Measurements from ENCODE around the gene IL1RAP. TPM values are rescaled to one million over a fixed set of nuclear protein-coding genes. Genes with fewer than 3 reads are reported as not detected.
"Not testable (repeated sequence)": the region's sequence is repeated elsewhere in the genome, so short reads cannot be mapped to it uniquely, and the experiment has no call there.

IL1RAP gene, protein sequence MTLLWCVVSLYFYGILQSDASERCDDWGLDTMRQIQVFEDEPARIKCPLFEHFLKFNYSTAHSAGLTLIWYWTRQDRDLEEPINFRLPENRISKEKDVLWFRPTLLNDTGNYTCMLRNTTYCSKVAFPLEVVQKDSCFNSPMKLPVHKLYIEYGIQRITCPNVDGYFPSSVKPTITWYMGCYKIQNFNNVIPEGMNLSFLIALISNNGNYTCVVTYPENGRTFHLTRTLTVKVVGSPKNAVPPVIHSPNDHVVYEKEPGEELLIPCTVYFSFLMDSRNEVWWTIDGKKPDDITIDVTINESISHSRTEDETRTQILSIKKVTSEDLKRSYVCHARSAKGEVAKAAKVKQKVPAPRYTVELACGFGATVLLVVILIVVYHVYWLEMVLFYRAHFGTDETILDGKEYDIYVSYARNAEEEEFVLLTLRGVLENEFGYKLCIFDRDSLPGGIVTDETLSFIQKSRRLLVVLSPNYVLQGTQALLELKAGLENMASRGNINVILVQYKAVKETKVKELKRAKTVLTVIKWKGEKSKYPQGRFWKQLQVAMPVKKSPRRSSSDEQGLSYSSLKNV
- polyA plus RNA-seq (2013, experiment 1 of 2; ENCODE audit: insufficient read length): 5.0 TPM
- polyA plus RNA-seq (2013, experiment 2 of 2; ENCODE audit: insufficient read length): 4.4 TPM

DNA sequence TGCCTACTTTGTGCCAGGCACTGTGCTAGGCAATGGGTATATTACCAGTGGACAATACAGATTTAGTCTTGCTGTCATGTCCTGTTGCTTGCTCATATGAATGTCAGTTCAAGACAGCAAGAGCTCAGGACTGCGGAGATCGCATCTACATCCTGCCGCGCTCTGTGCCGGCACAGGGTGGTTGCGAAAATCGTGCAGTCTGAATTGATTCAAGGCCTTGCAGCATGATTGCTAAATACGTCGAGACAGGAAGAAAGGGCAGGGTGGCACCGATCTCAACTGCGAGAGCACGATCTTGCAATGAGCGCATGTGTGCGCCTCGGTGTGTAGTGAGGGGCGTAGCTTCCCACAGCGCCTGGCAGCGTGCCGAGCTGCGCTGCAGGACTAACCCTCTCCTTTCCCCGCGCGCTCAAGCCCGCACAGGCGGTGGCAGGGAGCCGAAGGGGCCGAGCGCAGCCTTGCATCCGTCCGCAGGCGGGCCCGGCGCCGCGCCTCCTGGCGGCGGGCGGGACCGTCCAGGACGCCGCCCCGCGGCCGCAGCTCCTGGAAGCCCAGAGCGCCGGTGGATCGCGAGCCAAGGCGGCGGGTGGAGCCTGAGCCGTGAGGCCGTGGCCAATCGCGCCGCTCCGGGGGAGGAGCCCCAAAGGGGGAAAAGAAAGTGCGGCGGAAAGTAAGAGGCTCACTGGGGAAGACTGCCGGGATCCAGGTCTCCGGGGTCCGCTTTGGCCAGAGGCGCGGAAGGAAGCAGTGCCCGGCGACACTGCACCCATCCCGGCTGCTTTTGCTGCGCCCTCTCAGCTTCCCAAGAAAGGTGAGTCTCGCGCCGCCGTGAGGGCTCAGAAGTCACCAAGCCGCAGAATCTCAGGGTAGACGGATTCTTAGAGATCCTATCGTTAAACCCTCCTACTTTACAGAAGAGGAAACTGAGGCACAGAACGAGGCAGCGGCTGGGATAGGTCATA is at the start of gene IL1RAP:
IL1RAP (plus strand) TSS at position 677 of the 962 bp plus-strand sequence. CDS start 50,205 bp downstream, outside the sequence.
- peak; percentile 91 for DNase-seq

DNA sequence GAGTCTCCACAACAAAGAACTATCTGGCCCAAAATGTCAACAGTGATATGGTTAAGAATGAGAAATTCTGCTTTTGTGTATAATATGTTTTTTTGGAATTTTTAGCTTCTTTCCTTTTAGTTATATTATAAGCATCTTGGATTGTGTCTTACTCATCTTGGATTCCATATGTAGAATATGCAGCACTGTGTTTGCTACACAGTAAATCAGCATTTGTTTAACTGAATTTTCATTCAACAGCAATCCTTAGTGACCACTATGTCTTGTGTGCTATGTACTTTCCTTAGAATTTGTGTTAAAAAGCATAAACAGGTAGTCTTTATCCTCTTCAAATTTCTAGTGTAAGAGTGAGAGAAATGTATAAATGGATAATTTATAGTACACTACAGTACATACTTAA is 46.0 kb upstream of the IL1RAP start:
- no peak for DNase-seq

DNA sequence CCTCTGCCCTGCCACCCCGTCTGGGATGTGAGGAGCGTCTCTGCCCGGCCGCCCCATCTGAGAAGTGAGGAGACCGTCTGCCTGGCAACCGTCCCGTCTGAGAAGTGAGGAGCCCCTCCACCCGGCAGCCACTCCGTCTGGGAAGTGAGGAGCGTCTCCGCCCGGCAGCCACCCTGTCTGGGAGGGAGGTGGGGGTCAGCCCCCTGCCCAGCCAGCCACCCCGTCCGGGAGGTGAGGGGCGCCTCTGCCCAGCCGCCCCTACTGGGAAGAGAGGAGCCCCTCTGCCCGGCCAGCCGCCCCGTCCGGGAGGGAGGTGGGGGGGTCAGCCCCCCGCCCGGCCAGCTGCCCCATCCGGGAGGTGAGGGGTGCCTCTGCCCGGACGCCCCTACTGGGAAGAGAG is 40.6 kb upstream of the IL1RAP start:
- DNase-seq: not testable (repeated sequence)

DNA sequence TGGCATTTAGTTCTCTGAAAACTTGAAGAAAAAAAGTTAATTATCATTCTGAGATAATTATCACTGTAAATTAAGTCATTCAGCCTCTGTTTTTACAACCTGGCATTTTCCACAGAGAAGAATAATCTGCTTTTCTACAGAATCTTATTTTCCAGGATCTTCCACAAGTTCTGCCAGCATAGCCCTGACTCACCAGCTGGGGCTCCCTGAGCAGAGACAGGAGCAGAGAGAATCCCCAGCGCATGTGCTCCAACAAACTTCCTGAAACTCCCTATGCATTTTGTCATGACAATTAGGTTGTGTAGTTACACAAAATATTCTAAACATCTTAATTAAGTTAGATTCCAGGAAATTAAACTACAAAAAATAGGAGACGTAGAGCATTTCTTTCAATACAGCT is 32.1 kb upstream of the IL1RAP start:
- no peak for DNase-seq

DNA sequence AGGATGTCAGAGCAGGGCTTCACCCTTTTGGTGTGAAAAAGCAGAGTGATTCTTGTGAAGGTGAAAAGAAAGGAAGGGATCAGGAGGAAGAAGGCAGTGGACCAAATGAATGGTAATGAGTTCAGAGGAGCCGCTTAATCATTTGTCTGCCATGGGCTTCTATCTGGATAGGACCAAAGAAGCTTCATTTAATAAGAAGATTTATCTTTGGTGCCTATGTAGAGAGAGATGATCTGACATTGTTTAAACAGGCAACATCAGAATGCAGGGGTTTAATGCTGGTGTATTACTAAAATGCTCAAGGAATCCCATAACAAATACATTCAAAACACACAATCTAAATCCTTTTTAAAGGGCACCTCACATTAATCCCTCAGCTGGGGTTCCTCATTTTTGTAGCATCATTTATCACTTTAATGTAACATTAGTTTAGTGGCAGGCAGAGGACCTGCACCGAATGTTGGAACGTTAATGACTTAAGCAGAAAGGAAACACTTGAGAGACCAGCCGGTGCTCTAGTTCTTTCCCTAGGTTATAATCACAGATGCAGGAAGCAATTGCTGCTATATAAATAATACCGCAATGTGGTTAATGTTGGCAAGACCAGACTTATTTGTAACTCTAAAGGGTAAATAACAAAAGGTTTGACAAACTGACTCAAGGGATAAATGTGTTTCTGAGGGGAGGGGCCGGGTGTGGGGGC is 27.9 kb upstream of the IL1RAP start:
- DNase-seq: no peak

DNA sequence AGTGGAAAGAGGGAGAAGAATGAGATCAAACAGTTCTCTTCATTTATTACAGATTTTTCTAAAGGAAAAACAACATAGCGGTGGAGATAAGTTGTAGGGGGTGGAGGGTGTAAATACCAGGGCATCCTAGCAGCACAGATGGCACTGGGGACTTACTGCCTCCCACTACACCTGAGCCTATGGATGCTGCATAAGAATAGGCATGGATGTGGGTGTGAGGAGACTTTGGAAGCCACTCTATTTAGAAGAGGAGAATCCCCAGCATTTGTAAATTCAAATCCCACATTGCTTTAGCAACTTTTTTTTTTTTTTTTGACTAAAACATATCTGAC is 27.4 kb upstream of the IL1RAP start:
- no peak for DNase-seq

DNA sequence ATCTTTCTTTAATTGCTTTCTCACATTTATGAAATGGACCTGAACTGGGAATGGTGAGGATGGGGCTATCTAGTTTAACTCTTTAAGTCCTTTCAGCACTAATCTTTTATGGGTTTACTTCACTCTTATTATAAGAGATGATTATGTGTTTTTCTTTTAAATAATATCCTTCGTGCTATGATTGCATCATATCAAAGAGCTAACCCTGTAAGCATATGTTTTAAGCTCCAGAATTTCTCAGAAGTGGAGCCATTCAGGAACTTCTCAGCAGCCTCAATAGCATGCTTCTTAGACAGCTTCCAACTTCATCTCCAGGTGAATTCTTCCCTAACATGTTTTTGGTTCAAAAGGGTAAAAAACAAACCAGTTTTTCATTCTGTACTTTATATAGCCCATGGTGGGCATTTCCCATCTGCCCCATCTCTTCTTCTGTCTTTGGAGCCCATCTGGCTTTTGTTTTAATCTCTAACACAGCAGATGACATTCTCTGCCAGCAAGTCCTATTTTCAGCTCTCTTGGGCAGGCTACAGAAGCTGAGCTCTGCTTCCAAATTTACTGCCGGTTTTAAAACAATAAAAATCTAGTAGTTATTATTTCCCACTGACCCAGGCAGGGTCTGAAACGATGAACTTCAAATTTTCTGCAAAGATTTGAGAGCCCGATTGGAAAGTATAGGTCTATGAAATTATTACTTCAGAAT is 26.8 kb upstream of the IL1RAP start:
- no peak for DNase-seq

DNA sequence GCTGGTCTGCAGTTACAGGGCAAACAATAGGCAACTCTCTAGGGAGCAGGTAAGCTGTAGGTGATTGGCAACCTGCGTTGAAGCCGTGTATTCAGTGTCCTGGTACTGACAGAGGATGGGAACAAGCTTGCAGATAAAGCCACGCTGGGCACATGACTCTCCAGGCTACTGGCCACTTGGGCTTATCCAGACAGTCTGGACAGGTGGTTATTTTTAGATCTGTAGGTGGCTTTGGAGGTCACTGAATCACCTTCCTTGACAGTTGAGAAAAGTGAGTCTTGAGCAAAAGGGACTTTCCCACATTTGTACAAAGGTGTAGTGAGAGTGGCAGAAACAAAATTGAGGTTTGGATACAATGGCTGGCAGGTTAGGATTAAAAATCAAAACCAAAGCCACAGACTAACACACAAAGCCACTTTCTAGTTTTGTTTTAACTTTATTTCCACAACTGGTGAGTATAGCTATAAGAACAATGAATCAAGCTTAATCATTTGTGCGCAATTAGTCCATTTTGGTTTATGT is 22.3 kb upstream of the IL1RAP start:
- no peak for DNase-seq

DNA sequence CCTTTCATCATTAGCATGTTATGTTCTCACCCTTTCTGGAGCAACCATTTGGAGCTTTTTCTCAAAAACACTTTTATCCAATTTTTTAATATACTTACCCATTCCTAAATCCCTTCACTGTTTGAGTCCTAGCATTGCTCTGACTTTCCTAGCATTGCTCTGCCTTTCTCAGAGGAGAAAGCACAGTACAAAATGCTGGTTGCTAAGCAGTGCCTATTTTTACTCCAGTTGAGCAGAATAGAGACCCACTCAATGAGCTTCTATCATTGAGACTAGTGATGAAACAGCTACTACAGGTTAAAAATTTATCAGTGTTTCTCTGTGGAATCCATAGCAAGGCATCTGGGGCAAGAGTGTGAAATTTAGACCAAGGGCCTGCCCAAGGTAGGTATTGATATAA is 21.8 kb upstream of the IL1RAP start:
- no peak for DNase-seq

DNA sequence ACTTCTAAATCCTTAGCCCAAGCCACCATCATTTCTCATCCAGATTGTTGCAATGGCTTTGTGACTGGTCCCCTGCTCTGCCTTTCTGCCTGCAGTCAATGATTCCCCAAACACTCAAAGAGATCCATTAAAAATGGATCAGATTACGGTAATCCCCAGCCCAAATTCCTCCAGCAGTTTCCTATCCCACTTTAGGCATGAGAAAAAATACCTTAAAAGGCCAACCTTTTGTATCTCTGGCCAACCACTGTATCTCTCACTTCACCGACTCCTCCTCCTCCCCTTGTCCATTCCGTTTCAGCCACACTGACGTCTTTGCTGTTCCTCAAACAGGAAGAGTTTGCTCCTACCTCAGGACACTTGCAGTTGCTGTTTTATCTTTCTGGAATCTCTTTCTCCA is 20.9 kb upstream of the IL1RAP start:
- no peak for DNase-seq

DNA sequence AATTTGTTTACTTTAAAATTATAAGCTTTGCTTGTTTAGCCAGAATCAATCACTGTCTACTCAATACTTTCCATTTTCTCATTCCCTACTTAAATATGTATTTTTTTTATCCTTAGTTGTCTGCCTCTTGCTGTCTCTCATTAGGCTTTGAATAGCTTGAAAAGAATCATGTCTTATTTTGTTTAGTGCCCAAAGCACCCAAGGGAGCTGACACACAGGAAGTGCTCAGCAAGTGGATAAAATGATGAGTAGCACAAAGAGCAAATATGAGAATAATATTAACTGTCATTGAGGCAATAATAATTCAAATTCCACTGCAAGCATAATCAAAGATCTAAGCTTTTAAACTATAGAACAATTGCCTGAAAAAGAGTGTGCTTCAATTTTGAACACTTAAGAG is 19.0 kb upstream of the IL1RAP start:
- DNase-seq: no peak

DNA sequence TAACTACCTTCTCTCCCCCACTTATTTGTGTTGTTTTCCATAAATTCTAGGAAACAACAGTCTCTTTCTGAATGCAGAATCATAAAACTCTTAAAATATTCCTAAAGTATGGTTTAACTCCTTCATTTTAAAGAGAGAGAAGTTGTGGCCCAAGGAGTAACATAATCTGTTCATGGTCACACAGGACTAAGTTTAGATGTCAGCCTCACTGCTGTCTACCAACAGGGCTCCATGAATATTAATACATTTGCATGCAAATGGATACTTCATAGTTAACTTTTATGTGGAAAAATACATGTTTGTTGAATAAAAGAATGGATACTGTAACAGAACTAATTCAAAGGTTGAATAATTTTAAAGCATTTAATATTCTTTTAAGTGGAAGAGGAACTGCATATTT is 18.5 kb upstream of the IL1RAP start:
- DNase-seq: no peak

DNA sequence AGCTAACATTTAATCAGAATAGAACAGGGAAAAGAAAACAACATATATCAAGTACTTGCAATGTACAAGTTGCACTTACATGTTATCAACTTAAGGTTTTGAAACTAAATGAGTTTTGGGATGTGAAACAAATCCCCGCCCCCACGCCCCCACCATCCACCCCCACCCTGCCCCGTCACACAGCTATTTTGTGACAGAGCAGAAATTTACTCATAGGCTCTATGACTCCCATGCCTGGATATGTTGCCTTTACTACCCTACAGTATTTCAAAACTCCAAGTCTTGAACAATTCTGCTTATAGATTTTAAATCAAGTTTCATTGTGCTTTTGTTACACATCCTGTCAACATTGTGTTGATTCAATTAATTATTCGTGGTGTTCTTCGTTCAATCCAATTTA is 18.1 kb upstream of the IL1RAP start:
- no peak for DNase-seq

DNA sequence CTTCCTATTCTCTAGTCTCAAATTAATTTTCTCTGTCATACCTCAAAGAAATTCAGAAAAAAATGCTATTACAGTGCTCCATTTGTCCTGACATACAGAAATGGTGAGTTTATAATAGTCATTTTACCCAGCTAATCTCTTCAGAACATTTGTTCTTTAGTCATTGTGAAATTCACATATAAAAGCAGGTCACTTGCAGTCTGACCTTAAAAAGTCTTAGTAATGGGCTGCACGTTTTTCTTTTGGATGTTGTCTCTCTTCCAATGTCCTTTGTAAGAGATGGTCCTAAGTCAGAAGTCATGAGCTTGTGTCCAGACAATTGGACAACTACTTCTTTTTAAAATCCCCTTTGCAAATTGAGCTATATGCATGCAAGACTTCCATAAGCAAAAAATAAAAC is 17.0 kb upstream of the IL1RAP start:
- DNase-seq: no peak

DNA sequence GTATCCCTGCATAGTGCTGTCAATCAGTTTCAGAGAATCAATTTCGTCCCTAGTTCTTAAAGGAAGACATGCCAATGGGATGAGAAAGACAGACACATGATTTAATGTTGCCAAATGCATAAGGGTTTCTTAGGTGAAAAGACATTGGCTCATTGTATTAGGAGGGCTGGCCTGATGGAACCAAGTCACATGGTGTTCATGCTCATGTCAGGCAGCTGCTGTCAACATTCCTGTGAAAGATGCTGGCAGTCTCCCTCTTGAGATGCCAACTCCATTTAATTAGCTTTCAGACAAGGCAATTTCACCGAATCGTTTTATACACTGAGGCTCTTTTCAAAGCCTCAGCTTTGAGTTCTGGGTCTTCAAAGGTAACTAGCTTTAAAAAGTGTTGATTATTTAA is 16.1 kb upstream of the IL1RAP start:
- DNase-seq: no peak

DNA sequence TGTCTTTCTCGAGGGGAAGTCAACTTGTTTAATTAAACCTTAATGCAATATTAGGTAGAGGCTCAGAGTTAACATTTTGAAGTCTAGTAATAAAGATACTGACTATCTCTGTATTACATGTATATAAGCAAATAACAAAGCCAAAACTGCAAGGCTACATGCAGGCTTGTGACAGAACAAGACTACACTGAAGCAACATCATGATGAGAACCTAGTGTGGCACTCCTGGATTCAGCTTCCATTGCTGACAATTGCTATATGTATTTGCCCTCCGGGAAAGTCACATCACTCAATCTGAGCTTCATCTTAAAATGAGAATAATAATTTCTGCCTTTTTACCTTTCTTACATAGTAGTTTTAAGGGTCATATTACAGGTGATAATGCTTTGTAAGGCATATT is 15.6 kb upstream of the IL1RAP start:
- no peak for DNase-seq

DNA sequence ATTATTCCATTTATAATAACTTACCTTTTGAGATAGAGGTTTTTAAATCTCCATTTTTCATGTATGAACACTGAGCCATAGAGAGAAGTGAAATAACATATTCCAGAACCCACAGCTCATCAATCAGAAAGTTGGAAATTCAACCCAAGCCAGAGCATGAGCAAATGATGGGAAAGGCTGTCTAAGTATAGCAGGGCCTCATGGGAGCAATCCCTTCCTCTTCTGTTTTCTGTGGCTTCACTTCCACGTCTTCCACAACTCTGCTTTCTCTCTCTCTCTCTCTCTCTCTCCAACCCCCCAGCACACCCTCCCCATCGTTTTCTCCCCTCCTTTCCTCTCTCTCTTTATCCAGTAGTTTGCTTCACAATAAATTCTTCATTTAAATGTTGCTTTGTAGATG is 14.8 kb upstream of the IL1RAP start:
- no peak for DNase-seq

DNA sequence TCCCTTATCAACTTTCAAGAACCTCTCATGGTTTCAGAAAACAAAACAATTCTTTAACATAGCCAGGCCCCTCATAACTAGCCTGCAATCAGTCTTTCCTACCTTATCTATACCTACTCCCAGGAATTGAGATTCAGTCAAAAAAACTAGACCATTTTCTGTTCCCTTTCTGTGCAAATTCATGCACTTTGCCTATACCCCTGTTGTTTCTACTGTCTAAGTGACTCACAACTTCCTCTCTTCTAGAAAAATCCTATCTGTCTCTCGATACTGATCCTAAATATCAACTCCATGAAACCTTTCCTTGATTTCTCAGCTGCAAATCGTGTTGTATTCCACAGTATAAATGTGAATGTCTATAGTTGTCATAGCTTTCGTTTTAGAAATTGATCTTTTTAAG is 10.9 kb upstream of the IL1RAP start:
- DNase-seq: no peak

DNA sequence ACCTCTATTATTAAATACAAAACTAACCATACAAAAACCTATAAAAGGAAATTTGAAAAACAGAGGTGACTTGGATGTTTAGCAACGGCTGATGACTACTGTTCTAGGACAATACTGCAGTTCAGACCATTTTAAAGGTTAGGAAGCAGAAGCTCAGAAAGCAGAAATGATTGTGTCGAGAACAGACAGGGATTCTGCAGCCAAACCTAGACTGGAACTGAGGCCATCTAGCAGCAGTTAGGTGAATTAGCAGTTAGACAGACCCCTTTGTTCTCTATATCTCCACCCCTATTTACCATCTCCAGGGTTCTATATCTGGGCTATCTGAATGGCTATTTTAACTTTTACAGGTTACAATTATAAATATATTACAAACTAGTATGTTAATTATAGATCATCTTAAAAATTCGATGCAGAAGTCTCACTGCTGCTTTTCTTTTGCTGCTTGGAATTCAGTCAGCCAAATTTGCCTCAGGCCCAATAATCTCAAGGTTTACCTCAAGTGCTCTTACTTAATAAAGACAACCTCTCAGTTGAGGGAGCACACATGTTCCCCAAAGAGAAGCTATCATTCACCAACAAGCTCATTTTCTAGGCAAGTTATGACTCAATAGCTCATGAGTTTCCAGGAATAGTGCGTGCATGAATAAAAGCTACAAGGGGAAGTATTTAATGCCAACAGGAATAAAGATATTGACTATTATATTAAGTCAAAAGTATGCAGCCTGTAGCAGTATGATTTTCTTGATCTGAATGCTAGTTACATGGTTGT is 9.3 kb upstream of the IL1RAP start:
- no peak for DNase-seq

DNA sequence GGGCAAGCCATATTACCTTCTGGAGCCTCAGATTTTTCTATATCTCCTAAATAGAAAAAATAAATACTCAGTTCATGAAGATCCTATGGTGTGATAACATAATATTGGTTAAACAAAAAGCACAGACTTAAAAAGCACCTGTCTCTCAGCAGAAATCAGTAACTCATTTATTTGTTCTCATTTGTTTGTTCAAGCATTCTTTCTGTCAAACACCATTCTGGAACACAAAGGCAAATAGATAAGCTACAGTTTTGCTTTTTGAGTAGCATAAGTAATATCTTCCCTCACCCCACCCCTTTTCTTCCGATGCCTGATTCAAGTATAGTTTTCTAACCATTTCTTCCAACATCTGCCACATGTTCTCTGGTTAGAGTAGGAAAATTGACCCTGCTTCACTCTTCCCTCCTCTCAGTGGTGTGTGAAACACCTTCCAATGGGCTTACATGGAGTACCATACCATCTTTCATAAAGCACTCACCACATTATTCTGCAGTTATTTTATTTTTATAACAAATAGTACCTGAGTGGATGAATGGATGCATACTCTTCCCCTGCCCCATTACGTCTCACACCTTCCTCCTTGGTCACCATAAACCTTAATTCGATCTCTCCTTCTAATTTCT is 8.4 kb upstream of the IL1RAP start:
- DNase-seq: no peak
